KOPT-K1 (cell line): ENCODE data around the gene SYTL3.

Experiments
- H3K27ac ChIP-seq: fragments of 200-600 bp; sonication (generic); 2 replicates; pipeline ENCODE4 v1.5.1; 2016; ENCODE audit warnings: antibody characterized with exemption, mild to moderate bottlenecking, low read depth, low read length; ENCODE audit not compliant: poor library complexity, severe bottlenecking
- H3K36me3 ChIP-seq: fragments of 200-600 bp; sonication (generic); 2 replicates; pipeline ENCODE4 v1.5.1; 2017; ENCODE audit warnings: antibody characterized with exemption, mild to moderate bottlenecking, low read length, moderate library complexity; ENCODE audit not compliant: insufficient read depth
- H3K9me3 ChIP-seq: fragments of 200-600 bp; sonication (generic); 2 replicates; pipeline ENCODE4 v1.5.1; 2017; ENCODE audit warnings: antibody characterized with exemption, low read length, mild to moderate bottlenecking; ENCODE audit not compliant: insufficient read depth, poor library complexity, severe bottlenecking

Gene SYTL3

DNA sequence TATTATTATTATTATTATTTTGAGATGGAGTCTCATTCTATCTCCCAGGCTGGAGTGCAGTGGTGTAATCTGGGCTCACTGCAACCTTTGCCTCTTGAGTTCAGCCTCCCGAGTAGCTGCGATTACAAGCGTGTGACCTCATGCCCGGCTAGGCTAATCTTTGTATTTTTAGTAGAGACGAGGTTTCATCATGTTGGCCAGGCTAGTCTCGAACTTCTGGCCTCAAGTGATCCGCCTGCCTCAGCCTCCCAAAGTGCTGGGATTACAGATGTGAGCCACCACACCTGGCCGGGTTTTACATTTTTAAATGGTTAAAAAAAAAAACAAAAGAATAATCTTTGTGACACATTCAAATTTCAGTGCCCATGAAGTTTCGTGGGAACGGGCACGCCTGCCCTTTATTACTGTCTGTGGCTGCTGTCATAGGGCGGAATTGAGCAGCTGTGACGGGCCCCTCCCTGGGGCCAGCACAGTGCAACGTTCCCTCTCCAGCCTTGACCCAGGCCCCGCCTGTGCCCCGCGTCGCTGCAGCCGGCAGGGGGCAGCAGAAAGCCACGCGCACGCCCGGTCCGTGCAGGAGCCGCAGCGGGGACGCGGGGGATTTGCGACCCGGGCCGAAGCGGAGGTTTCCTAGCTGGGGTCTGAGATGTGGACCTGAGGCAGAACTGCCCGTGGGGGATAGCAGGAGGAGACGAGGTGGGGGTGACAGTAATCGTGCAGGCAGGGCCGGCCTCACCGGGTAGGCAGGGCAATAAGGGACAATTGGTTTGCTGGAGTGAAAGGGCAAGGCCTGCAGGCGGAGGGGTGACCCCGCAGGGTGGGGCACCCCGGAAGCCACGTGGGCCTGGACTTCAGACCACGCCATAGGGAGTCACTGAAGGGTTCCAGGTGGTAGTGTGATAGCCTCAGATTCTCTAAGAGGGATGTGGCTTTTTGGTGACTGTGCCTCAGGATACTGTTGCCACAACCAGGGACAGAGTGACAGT is 54.3 kb downstream of the SYTL3 start:
- no peaks in the 10 kb centered on the region for H3K36me3 ChIP-seq
- H3K27ac ChIP-seq: peak overlapping the region; percentile 12
- H3K9me3 ChIP-seq: no peaks in the 10 kb centered on the region

DNA sequence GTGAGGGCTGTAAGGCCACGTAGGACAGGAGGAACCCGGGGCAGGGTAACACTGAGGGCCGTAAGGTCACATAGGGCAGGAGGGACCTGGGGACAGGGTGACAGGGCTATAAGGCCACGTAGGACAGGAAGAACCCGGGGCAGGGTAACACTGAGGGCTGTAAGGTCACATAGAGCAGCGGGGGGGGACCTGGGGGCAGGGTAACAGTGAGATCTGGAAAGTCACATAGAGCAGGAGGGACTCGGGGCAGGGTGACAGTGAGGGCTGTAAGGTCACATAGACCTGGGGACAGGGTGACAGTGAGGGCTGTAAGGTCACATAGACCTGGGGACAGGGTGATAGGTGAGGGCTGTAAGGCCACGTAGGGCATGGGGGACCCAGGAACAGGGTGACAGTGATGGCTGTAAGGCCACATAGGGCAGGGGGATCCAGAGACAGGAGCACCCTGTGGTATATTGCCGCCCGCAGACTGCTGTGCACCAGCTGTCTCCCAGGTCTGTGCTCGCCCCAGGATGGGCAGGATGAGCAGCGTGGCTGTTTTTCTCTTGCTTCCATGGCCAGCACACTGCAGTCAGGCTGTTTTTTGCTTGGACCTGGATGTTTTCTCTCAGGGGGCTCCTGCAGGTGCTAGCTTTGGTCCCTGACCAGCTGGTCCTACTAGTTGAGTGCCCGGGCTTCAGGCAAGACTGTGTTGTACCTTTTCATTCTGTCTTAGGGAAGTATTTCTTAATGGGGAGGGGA is 55.7 kb downstream of the SYTL3 start:
- Histone ChIP-seq H3K9me3 (no peaks in the 10 kb centered on the region), H3K36me3 (no peaks in the 10 kb centered on the region), H3K27ac (no peak overlapping the region)

DNA sequence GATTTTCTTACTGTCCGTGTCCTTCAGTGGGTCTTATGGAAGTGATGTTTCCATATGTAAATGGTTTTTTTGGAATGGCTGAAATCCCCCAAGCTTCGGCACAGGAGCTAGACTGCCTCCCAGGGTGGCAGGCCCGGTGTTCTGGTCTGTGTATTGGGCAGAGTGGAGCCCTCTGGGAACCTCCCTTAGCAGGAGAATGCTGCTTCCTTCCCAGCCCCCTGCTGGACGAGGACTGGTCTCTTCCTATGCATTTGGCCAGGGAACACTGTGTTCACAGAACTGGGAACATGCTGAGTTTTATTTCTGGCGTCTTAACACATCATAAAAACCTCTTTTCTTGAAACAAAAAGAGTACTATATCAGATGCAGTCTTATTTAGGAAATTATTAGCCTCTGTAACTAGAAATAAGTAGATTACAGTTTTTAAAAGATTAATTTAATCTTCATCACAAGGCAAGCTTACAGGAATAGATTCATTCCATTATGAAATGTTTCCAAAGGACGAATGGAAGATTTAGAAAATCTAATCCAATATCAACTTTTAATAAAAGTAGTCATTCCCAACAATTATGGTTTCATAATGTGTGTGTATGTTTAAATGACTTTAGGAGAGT is 56.6 kb downstream of the SYTL3 start:
- Histone ChIP-seq H3K27ac (no peak overlapping the region), H3K9me3 (no peaks in the 10 kb centered on the region), H3K36me3 (no peaks in the 10 kb centered on the region)

DNA sequence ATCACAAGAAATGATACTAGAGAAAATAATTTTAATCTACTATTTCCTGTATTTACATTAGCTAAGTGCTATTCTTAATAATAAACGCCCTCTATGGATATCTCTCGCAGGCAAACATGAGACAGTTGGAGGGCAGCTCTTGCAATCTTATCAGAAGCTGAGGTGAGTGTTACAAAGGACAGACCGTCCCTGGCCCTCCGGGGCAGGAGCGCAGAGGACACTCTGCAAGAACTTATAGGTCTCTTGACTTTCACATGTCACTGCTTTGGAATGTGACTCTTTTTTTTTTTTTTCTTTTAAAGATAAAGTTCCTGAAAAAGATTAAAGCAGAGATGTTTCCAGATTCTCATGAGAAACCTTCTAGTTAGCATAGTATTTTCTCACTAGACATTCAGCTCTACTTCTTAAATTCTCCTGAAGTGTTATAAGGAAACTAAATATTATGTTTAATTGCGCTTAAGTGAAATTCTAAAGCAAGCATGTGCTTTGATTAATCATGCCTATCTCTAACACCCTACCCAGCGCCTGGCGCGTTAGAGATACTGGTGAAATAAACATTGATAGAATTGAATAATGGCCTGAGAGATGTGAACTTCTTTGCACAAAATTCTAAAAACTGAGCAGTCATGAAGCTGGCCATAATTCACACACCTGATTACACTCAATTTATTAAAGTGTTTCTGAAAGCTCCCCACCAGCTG is 57.4 kb downstream of the SYTL3 start:
- no peaks in the 10 kb centered on the region for H3K9me3 ChIP-seq
- H3K36me3 ChIP-seq: no peaks in the 10 kb centered on the region
- no peak overlapping the region for H3K27ac ChIP-seq

DNA sequence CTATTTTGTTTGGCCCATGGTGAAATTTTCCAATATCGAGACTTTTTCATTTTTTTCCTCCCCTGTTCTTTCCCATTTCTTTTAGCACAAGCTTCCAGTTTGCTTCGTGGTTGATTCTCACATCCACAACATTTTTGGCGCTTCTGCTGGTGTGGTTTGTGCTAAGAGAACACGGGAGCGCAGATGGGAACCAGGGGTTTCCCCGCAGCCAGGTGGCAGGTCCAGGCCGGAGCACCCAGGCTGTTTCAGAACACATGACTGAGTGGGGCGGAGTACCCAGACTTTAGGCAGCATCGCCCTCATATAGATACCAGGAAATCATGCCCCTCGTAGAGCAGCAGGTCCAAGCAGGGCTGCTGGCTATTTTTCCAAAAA is 58.0 kb downstream of the SYTL3 start:
- H3K27ac ChIP-seq: no peak overlapping the region
- no peaks in the 10 kb centered on the region for H3K36me3 ChIP-seq

GRCh38 chr6:158708239-158708638 is 58.4 kb downstream of the SYTL3 start:
- no peaks in the 10 kb centered on the region for H3K9me3 ChIP-seq
- no peak overlapping the region for H3K27ac ChIP-seq
- no peaks in the 10 kb centered on the region for H3K36me3 ChIP-seq

More for the DNA sequence above, 58.0 kb downstream of the SYTL3 start:
- no peaks in the 10 kb centered on the region for H3K9me3 ChIP-seq

DNA sequence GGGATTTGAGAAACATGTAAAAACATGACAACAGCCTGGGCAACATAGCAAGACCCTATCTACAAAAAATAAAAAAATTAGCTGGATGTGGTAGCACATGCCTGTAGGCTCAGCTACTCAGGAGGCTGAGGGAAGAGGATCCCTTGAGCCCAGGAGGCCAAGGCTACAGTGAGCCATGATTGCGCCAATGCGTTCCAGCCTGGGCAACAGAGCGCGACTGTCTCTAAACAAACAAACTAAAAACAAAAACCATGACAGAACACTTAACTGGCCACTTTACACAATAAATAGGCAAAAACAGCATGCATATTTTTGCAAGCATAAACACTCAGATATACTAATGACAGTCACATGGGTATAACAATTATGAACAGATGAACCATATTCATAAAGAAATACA is 60.0 kb downstream of the SYTL3 start:
- Histone ChIP-seq H3K9me3 (no peaks in the 10 kb centered on the region), H3K36me3 (no peaks in the 10 kb centered on the region), H3K27ac (no peak overlapping the region)

- no peaks in the 10 kb centered on the region for H3K9me3 ChIP-seq
These were observed 61.4 kb downstream of the SYTL3 start for GRCh38 chr6:158711264-158711663.

DNA sequence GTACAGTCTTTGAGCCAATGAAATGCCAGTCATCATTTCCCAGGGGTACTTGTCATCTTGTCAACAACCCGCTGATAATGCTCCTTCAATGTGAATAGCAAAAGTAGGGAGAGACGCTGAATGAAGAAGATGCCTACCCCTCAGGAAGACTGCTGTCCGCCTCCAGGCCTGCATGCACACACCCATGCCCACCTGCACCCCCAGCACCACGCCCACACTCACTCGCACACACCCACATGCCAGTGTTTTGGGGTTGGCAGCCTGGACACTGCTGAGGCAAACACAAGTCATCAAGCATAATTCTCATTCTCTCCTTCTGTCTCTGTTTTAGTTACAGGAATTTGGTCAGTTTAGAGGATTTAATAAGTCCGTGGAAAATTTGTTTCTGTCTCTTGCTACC is 63.6 kb downstream of the SYTL3 start:
- no peaks in the 10 kb centered on the region for H3K36me3 ChIP-seq
- H3K9me3 ChIP-seq: no peaks in the 10 kb centered on the region
- H3K27ac ChIP-seq: no peak overlapping the region

More at GRCh38 chr6:158711264-158711663, 61.4 kb downstream of the SYTL3 start:
- H3K36me3 ChIP-seq: no peaks in the 10 kb centered on the region
- H3K27ac ChIP-seq: no peak overlapping the region

DNA sequence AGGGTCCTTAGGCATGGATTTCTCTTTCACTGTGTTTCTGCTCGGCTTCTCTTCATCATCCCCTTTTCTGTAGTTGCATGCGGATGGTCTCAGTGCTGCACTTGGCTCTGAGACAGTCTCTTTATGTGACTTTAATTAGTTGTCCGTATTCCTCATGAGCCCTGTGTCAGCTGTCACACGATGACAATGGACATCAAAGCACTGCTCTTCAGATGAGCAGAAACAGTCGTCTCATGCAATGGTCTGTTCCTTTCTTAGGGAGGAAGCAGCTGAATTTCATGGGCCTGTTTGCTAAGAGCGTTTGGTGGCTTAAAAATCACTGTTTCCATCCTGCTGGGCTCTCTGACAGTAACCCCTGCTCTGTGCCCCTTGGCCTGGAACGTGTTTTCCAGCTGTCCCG is 64.9 kb downstream of the SYTL3 start:
- H3K36me3 ChIP-seq: no peaks in the 10 kb centered on the region
- no peak overlapping the region for H3K27ac ChIP-seq
- no peaks in the 10 kb centered on the region for H3K9me3 ChIP-seq

DNA sequence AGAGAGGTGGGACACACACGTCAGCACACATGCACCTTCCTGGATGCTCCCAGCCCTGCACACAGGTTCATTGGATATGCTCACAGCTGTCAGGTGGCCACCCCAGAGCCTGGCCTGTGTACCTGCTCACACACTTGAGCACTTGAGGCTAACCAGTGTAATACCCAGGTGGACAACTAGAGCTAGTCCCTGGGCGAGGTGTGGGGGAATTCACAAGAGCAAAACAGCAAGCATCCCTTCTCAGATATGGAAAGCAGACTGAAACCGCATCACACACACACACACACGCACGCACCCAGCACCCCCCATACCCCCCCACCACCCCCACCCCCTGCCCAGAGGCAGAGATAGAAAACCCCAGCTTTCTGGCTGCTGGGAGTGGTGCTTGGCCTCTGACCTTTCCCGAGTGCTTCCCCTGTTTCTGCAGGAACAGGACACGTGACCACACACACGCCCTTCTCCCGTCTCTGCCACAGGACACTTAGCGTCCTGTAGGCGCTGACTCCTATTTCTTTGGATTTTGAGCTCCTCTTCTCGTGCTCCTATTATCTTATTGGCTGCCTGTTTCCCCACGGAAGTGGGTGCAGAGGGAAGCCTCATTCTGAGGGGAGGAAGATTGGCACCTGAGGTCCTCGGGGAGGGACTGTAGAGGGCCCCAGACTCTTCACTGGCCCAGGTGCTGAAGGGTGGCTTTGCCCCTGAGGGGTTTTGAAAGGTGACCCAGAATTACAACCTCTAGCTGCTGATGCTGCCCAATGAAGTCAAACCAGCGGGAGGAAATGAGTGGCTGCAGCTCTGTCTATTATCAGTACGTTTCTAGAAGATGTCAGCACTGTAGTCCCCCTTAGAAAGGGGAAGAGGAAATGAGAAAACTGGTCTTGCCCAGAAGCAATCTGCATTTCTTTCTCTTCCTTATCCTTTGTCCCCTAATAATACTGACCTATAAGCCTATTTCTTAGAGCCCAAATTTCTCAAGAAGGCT is 65.8 kb downstream of the SYTL3 start:
- Histone ChIP-seq H3K27ac (no peak overlapping the region), H3K36me3 (no peaks in the 10 kb centered on the region), H3K9me3 (no peaks in the 10 kb centered on the region)

GRCh38 chr6:158717341-158718330 is 67.8 kb downstream of the SYTL3 start:
- Histone ChIP-seq H3K9me3 (no peaks in the 10 kb centered on the region), H3K36me3 (no peaks in the 10 kb centered on the region), H3K27ac (peak overlapping the region; percentile 28)

DNA sequence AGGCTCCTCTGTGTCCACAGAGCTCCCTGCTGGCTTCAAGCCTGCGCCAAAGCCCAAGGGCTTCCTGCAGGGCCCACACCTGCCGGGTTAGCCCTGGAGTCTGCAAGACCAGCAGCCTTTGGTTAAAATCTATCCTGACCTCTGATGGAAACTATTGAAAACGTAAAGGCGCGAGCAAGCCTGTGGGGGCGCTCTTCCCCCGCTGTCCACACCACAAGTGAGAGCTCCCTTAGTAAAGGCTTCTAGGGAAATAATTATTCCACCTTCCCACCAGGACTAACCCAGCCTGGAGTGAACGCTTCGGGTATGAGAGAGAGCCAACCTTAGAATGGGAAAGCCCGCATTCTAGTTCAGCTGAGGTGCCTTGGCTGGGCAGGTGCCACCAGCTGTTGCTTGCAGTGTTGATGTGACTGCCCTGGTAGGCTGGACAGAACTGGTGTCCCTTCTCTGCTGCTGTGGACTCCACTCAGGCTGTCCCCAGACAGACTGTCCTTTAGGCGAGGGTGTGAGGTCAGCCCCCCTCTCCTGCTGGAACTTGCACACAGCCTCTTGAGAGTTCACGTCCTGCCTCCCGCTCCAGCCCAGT is 68.7 kb downstream of the SYTL3 start:
- H3K9me3 ChIP-seq: no peaks in the 10 kb centered on the region
- no peaks in the 10 kb centered on the region for H3K36me3 ChIP-seq
- H3K27ac ChIP-seq: no peak overlapping the region
